Right kidney (tissue), 9 donors: ENCODE measurements around the gene PCDHGB7.
"Not testable (repeated sequence)": the region's sequence is repeated elsewhere in the genome, so short reads cannot be mapped to it uniquely, and the experiment has no call there.

Experiments
- DNase-seq: peaks from one replicate; pipeline ENCODE4 v3.0.0-alpha.2; 2016
- long read RNA-seq, 8 donors: transcript quantifications; one replicate each; lab custom pipeline, GENCODE V29; 2026

PCDHGB7 gene
- long read RNA-seq, donor 1, full-length matches to known transcripts = 4 of 4 reads
- long read RNA-seq, donor 1, partial matches to known transcripts = 0 of 4 reads
- long read RNA-seq, donor 1, other reads (novel, unspliced or antisense) = 0 of 4 reads
- long read RNA-seq, donor 2, full-length matches to known transcripts = 7 of 7 reads
- long read RNA-seq, donor 2, partial matches to known transcripts = 0 of 7 reads
- long read RNA-seq, donor 2, other reads (novel, unspliced or antisense) = 0 of 7 reads
- long read RNA-seq, donor 3, full-length matches to known transcripts = 4 of 4 reads
- long read RNA-seq, donor 3, partial matches to known transcripts = 0 of 4 reads
- long read RNA-seq, donor 3, other reads (novel, unspliced or antisense) = 0 of 4 reads
- long read RNA-seq, donor 4, full-length matches to known transcripts = 8 of 21 reads
- long read RNA-seq, donor 4, partial matches to known transcripts = 13 of 21 reads
- long read RNA-seq, donor 4, other reads (novel, unspliced or antisense) = 0 of 21 reads
- long read RNA-seq, donor 5, full-length matches to known transcripts = 6 of 6 reads
- long read RNA-seq, donor 5, partial matches to known transcripts = 0 of 6 reads
- long read RNA-seq, donor 5, other reads (novel, unspliced or antisense) = 0 of 6 reads
- long read RNA-seq, donor 6, full-length matches to known transcripts = 16 of 16 reads
- long read RNA-seq, donor 6, partial matches to known transcripts = 0 of 16 reads
- long read RNA-seq, donor 6, other reads (novel, unspliced or antisense) = 0 of 16 reads
- long read RNA-seq, donor 7, full-length matches to known transcripts = 23 of 23 reads
- long read RNA-seq, donor 7, partial matches to known transcripts = 0 of 23 reads
- long read RNA-seq, donor 7, other reads (novel, unspliced or antisense) = 0 of 23 reads
- long read RNA-seq, donor 8, full-length matches to known transcripts = 8 of 8 reads
- long read RNA-seq, donor 8, partial matches to known transcripts = 0 of 8 reads
- long read RNA-seq, donor 8, other reads (novel, unspliced or antisense) = 0 of 8 reads

DNA sequence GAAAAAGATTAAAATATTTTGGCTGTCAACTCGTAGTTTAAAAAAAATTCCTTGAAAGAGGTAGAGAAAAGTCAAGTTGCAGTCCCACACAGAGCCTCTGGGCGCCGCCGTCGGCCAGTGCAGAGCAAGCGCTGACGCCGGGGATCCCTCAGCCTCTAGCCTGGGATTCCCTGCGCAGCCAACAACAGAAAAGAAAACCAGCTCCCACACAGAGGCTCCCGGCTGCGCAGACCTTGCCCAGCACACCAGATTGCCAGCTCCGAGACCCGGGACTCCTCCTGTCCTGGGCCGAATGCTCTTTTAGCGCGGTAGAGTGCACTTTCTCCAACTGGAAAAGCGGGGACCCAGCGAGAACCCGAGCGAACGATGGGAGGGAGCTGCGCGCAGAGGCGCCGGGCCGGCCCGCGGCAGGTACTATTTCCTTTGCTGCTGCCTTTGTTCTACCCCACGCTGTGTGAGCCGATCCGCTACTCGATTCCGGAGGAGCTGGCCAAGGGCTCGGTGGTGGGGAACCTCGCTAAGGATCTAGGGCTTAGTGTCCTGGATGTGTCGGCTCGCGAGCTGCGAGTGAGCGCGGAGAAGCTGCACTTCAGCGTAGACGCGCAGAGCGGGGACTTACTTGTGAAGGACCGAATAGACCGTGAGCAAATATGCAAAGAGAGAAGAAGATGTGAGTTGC lies at the start of gene PCDHGB7:
PCDHGB7 (plus strand) TSS at position 184 of the 679 bp plus-strand sequence; CDS start at position 367, 183 bp downstream.
- DNase-seq = peak; percentile 66

DNA sequence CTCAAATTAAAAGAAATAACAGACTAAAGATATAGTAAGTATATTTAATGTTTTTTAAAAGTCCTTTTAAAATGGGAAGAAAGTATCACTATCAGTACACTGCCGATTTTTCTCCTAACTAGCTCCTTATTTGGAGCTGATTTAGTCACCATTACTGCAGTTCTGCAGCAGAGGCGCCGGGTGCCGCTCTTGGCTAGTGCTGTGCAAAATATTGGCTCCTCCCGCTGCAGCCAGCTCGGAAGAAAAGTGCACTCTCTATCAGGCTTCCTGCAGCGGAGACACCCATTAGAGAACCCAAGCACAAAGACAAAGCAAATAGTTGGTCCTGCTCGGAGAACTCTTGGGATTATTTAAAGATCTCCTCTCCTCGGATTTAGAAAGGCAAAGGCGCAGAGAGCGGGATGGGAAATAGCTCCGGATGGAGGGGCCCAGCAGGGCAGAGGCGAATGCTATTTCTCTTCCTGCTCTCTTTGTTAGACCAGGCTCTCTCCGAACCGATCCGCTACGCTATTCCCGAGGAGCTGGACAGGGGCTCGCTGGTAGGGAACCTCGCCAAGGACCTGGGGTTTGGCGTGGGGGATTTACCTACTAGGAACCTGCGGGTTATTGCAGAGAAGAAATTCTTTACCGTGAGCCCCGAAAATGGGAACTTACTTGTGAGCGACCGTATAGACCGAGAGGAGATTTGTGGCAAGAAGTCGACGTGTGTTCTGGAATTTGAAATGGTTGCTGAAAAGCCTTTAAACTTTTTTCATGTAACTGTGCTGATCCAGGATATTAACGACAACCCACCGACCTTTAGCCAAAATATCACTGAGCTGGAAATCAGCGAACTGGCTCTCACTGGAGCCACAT lies 47.3 kb upstream of the PCDHGB7 start, which contains the start of gene PCDHGB3:
PCDHGB3 (plus strand) TSS at position 249 of the 855 bp plus-strand sequence; CDS start at position 402, 153 bp downstream.
- no peak for DNase-seq

DNA sequence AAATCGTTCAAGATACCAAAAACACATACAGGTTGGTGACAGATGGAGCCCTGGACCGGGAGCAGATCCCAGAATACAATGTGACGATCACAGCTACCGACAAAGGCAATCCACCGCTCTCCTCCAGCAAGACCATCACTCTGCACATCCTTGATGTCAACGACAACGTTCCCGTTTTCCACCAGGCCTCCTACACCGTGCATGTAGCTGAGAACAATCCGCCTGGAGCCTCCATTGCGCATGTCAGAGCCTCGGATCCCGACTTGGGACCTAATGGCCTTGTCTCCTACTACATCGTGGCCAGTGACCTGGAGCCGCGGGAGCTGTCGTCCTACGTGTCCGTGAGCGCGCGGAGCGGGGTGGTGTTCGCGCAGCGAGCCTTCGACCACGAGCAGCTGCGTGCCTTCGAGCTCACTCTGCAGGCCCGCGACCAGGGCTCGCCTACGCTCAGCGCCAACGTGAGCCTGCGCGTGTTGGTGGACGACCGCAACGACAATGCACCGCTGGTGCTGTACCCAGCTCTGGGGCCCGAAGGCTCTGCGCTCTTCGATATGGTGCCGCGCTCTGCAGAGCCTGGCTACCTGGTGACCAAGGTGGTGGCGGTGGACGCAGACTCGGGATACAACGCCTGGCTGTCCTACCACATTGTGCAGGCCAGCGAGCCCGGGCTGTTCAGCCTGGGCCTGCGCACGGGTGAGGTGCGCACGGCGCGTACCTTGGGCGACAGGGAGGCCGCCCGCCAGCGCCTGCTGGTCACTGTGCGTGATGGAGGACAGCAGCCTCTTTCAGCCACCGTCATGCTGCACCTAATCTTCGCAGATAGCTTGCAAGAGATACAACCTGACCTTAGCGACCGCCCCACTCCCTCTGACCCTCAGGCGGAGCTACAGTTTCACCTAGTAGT lies 45.7 kb upstream of the PCDHGB7 start:
- no peak for DNase-seq

- peak; percentile 41 for DNase-seq
Observed at GRCh38 chr5:141373673-141374317, 43.7 kb upstream of the PCDHGB7 start, which contains the start of gene PCDHGA6. Gene PCDHGA6 (plus strand): TSS chr5:141373891. CDS start chr5:141374084, 193 bp downstream.

GRCh38 chr5:141374627-141375026 lies 42.9 kb upstream of the PCDHGB7 start:
- DNase-seq = no peak

- DNase-seq = not testable (repeated sequence)
Observed at GRCh38 chr5:141375444-141376155, 41.9 kb upstream of the PCDHGB7 start.

GRCh38 chr5:141382469-141383294 lies 34.8 kb upstream of the PCDHGB7 start, which contains the start of gene PCDHGA7:
Gene PCDHGA7 (plus strand): TSS chr5:141382742. CDS start chr5:141382900, 158 bp downstream.
- peak; percentile 19 for DNase-seq

GRCh38 chr5:141383345-141383744 lies 34.1 kb upstream of the PCDHGB7 start:
- no peak for DNase-seq

DNA sequence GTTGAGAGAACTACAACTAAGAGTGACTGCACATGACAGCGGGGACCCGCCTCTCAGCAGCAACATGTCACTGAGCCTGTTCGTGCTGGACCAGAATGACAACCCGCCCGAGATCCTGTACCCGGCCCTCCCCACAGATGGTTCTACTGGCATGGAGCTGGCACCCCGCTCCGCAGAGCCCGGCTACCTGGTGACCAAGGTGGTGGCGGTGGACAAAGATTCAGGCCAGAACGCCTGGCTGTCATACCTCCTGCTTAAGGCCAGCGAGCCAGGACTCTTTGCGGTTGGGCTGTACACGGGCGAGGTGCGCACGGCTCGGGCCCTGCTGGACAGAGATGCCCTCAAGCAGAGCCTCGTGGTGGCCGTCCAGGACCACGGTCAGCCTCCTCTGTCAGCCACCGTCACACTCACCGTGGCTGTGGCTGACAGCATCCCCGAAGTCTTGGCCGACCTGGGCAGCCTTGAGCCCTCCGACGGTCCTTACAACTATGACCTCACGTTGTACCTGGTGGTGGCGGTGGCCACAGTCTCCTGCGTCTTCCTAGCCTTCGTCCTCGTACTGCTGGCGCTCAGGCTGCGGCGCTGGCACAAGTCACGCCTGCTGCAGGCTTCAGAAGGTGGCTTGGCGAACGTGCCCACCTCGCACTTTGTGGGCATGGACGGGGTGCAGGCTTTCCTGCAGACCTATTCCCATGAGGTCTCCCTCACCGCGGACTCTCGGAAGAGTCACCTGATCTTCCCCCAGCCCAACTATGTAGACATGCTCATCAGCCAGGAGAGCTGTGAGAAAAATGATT lies 32.8 kb upstream of the PCDHGB7 start:
- DNase-seq = no peak

- peak; percentile 20 for DNase-seq
Observed at GRCh38 chr5:141387557-141388311, 29.7 kb upstream of the PCDHGB7 start, which contains the start of gene PCDHGB4. Gene PCDHGB4 (plus strand): TSS chr5:141387698. CDS start chr5:141387885, 187 bp downstream.

GRCh38 chr5:141388661-141389060 lies 28.8 kb upstream of the PCDHGB7 start:
- no peak for DNase-seq

GRCh38 chr5:141389153-141390042 lies 28.1 kb upstream of the PCDHGB7 start:
- DNase-seq = no peak

DNA sequence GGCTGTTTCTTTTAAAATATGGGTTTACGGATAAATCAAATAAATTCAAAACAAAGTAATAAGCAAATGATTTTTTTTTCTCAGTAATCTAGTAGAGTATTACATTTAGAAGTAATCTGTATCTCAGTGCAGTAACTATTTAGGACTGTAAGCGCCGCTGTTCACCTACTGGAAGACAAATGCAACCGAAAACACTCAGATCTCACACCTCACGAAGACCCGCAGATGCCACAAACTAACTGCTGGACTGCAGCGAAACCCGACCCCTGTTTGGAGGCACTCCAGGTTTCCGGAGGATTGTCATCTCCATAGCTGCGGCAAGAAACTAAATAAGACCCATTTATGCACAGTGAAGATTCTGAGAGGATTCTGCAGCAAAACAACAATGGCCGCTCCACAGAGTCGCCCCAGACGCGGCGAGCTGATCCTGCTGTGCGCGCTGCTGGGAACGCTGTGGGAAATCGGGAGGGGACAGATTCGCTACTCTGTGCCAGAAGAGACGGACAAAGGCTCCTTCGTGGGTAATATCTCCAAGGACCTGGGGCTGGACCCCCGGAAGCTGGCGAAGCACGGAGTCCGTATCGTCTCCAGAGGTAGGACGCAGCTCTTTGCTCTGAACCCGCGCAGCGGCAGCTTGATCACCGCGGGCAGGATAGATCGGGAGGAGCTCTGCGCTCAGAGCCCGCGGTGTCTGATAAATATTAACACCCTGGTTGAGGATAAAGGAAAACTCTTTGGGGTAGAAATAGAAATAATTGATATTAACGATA lies 24.9 kb upstream of the PCDHGB7 start, which contains the start of gene PCDHGA8:
PCDHGA8 (plus strand) TSS at position 205 of the 770 bp plus-strand sequence; CDS start at position 386, 181 bp downstream.
- no peak for DNase-seq

GRCh38 chr5:141393267-141393666 lies 24.2 kb upstream of the PCDHGB7 start:
- DNase-seq = no peak
